PC-3 (cell line): ENCODE measurements around the gene ZNF584.

Experiments used
- CTCF ChIP-seq: fragments of 300-600 bp; sonication (generic); conservative IDR thresholded peaks from 2 replicates; pipeline ENCODE4 v1.5.1; 2017; ENCODE audit warnings: antibody characterized with exemption, low read depth, mild to moderate bottlenecking, low read length
- EZH2 ChIP-seq: fragments of 300-600 bp; sonication (generic); IDR thresholded peaks from one replicate; pipeline ENCODE4 v1.6.1; 2017; ENCODE audit warnings: antibody characterized with exemption, mild to moderate bottlenecking, low read length; ENCODE audit not compliant: unreplicated experiment

DNA sequence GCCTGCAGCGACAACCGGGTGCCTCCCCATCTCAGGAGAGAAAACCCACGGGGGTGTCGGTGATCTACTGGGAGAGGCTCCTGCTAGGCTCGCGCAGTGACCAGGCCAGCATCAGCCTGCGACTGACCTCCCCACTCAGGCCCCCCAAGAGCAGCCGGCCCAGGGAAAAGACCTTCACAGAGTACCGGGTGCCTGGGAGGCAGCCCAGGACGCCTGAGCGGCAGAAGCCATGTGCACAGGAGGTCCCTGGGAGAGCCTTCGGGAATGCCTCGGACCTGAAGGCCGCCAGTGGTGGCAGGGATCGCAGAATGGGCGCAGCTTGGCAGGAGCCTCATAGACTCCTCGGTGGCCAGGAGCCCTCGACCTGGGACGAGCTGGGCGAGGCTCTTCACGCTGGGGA is 46.9 kb downstream of the ZNF584 start:
- no peak for TF ChIP-seq CTCF
- TF ChIP-seq EZH2: no peak
